Fibroblast of lung (primary cell): ENCODE data around the gene SPIB. TPM values are rescaled to one million over a fixed set of nuclear protein-coding genes. Genes with fewer than 3 reads are reported as not detected.

Source experiments
- DNase-seq, 2 donors: peaks; one replicate each; pipeline versions ENCODE4 v3.0.0 to v3.0.0-alpha.2; 2010; ENCODE audit warnings: low read depth in 2 of 2
- H2AFZ ChIP-seq: 2 replicates; pipeline ENCODE4 v1.5.1; 2012; ENCODE audit warnings: low read length, control low read depth, inconsistent platforms
- H3K27ac ChIP-seq: 2 replicates; pipeline ENCODE4 v1.5.1; 2011; ENCODE audit warnings: low read length, control low read depth; ENCODE audit not compliant: insufficient read depth
- H3K27me3 ChIP-seq: 2 replicates; pipeline ENCODE4 v1.5.1; 2011; ENCODE audit warnings: mild to moderate bottlenecking, low read length; ENCODE audit not compliant: control insufficient read depth, insufficient read depth
- H3K36me3 ChIP-seq: 2 replicates; pipeline ENCODE4 v1.5.1; 2011; ENCODE audit warnings: low read length; ENCODE audit not compliant: control insufficient read depth, insufficient read depth
- H3K4me1 ChIP-seq: 2 replicates; pipeline ENCODE4 v1.5.1; 2011; ENCODE audit warnings: low read length; ENCODE audit not compliant: control insufficient read depth, insufficient read depth; ENCODE audit errors: extremely low read depth
- H3K4me2 ChIP-seq: 2 replicates; pipeline ENCODE4 v1.5.1; 2011; ENCODE audit warnings: low read length, control low read depth; ENCODE audit not compliant: insufficient read depth; ENCODE audit errors: extremely low read depth
- H3K4me3 ChIP-seq, 4 experiments: fragments of 200-600 bp in 1 of 4; sonication (generic) in 1 of 4; replicated peaks in 1 of 4; 2 replicates each; pipeline ENCODE4 v1.5.1; 2011 to 2016; ENCODE audit warnings: low read length in 4 of 4, low read depth in 3 of 4, mild to moderate bottlenecking in 3 of 4, control low read depth in 2 of 4, inconsistent platforms in 1 of 4, mixed read lengths in 1 of 4; ENCODE audit not compliant: insufficient read depth in 1 of 4; ENCODE audit errors: control extremely low read depth in 1 of 4
- H3K79me2 ChIP-seq: 2 replicates; pipeline ENCODE4 v1.5.1; 2012; ENCODE audit warnings: mild to moderate bottlenecking, low read length, inconsistent platforms; ENCODE audit not compliant: control insufficient read depth, insufficient read depth
- H3K9ac ChIP-seq: 2 replicates; pipeline ENCODE4 v1.5.1; 2011; ENCODE audit warnings: mild to moderate bottlenecking, low read length, control low read depth; ENCODE audit not compliant: insufficient read depth
- H3K9me3 ChIP-seq: 2 replicates; pipeline ENCODE4 v1.5.1; 2012; ENCODE audit warnings: low read depth, low read length; ENCODE audit not compliant: control insufficient read depth, insufficient read depth
- H4K20me1 ChIP-seq: 2 replicates; pipeline ENCODE4 v1.5.1; 2011; ENCODE audit warnings: low read length; ENCODE audit not compliant: control insufficient read depth, insufficient read depth; ENCODE audit errors: extremely low read depth
- CTCF ChIP-seq, 2 donors: IDR thresholded peaks in 1 of 2; conservative IDR thresholded peaks in 1 of 2; 1 replicate in 1 of 2; 2 replicates in 1 of 2; pipeline ENCODE4 v1.5.1; 2011 to 2012; ENCODE audit warnings: low read length in 2 of 2, control low read depth in 1 of 2, inconsistent platforms in 1 of 2, low read depth in 1 of 2, mild to moderate bottlenecking in 1 of 2
- EZH2 ChIP-seq: IDR thresholded peaks from 2 replicates; pipeline ENCODE4 v1.5.1; 2012; ENCODE audit warnings: low read length, control low read depth, mild to moderate bottlenecking; ENCODE audit errors: missing control alignments
- polyA plus RNA-seq, 2 donors: library from polyadenylated mRNA; depleted of rRNA in 1 of 2; stranded (reverse) in 1 of 2; unstranded in 1 of 2; fragments of >200 nt; gene quantifications; 2 replicates each; pipeline ENCODE4 v1.2.1, GENCODE V29; 2011 to 2012; ENCODE audit warnings: missing spikeins in 1 of 2
- total RNA-seq: library from RNA; depleted of rRNA; stranded (reverse); fragments of >200 nt; gene quantifications from 2 replicates; pipeline ENCODE4 v1.2.1, GENCODE V29; 2014

The SPIB gene
- total and polyA plus RNA-seq, 2 donors (not counting 1 experiment from before 2014, with no cell fraction given) = not detected

DNA sequence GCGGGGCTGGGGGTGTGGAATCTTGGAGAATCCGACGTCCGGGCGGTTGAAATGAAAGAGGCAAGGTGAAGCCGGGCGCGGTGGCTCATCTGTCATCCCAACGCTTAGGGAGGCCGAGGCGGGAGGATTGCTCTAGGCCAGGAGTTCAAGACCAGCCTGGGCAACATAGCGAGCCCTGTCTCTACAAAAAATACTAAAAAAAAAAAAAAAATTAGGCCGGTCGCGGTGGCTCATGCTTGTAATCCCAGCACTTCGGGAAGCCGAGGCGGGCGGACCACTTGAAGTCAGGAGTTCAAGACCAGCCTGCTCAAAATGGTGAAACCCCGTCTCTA lies 58.1 kb downstream of the SPIB start:
- no peak for DNase-seq

DNA sequence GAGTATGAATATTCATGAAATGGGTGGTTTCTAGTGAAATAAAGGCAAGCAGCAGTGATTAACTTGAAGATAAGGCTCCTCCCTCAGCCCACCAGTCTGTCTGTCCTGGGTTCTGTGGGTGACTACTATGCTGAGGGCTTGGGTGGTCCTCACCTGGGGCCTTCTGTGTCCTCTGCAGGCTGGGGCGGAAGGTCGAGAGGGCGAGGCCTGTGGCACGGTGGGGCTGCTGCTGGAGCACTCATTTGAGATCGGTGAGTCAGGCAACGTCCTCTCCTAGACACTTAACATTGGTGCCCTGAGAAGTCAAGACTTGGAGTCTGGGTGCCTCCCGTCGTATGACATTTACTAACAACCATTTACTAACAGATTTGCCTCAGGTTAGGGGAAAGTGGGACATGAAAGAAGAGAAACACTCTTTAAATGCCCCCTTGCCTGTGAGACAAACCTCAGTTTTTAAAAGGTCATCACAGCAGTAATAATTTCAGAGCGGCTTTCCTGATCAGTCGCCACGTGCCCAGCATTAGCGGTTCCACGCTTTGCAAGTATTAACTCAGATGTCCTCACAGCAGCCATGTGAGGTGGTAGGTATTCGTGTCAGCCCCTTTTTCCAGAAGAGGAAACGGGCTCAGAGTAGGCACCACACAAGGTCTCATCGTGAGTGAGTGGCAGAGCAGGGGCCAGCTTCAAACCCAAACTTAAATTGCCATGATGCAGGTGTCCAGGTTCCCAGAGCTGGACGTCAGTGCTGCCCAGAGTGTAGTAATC lies 59.2 kb downstream of the SPIB start:
- Histone ChIP-seq H3K36me3 (peaks cover 9% of the 10 kb centered on the region), H3K27me3 (no peaks in the 10 kb centered on the region), H3K4me3 (peak overlapping the region in 1 of 4 experiments; percentile 96), H4K20me1 (no peaks in the 10 kb centered on the region), H3K4me2 (peak overlapping the region; percentile 69), H3K9ac (no peak overlapping the region), H3K79me2 (peaks cover 8% of the 10 kb centered on the region), H3K4me1 (no peaks in the 10 kb centered on the region), H3K9me3 (no peaks in the 10 kb centered on the region), H2AFZ (no peak overlapping the region), H3K27ac (no peak overlapping the region)
- DNase-seq = no peak
- TF ChIP-seq CTCF (conservative IDR thresholded peaks at IDR 0.05 in 1 of 2, IDR thresholded peaks at IDR 0.05 in 1 of 2; ENCODE audit: low read depth in 1 of 2, low read length in 2 of 2) = no peak
- no peak for TF ChIP-seq EZH2

More for the DNA sequence above, 58.1 kb downstream of the SPIB start:
- H3K9ac ChIP-seq = peak overlapping the region; percentile 89
- H3K79me2 ChIP-seq = peaks cover 8% of the 10 kb centered on the region
- H3K27ac ChIP-seq = no peak overlapping the region
- H4K20me1 ChIP-seq = no peaks in the 10 kb centered on the region
- H3K9me3 ChIP-seq = no peaks in the 10 kb centered on the region
- peak overlapping the region; percentile 74 to 96 (median 92) for H3K4me3 ChIP-seq
- H3K4me1 ChIP-seq = no peaks in the 10 kb centered on the region
- peak overlapping the region; percentile 69 for H3K4me2 ChIP-seq
- no peak for TF ChIP-seq CTCF (conservative IDR thresholded peaks at IDR 0.05 in 1 of 2, IDR thresholded peaks at IDR 0.05 in 1 of 2; ENCODE audit: low read depth in 1 of 2, low read length in 2 of 2)
- no peak for TF ChIP-seq EZH2
- peaks cover 8% of the 10 kb centered on the region for H3K36me3 ChIP-seq
- H3K27me3 ChIP-seq = no peaks in the 10 kb centered on the region
- H2AFZ ChIP-seq = peak overlapping the region; percentile 96

- Histone ChIP-seq H3K27ac (no peak overlapping the region), H3K4me3 (no peak overlapping the region), H2AFZ (no peak overlapping the region), H3K79me2 (peaks cover 8% of the 10 kb centered on the region), H3K9ac (no peak overlapping the region), H3K36me3 (peaks cover 9% of the 10 kb centered on the region), H4K20me1 (no peaks in the 10 kb centered on the region), H3K27me3 (no peaks in the 10 kb centered on the region), H3K4me1 (no peaks in the 10 kb centered on the region), H3K4me2 (no peak overlapping the region), H3K9me3 (no peaks in the 10 kb centered on the region)
- peak; percentile 25 to 29 for DNase-seq
- TF ChIP-seq CTCF (conservative IDR thresholded peaks at IDR 0.05 in 1 of 2, IDR thresholded peaks at IDR 0.05 in 1 of 2; ENCODE audit: low read depth in 1 of 2, low read length in 2 of 2) (peak; percentile 39 to 55), EZH2 (no peak)
Measured at GRCh38 chr19:50478901-50479715, 60.4 kb downstream of the SPIB start.
